ENCODE data around the gene TRPM4. TPM values are rescaled to one million over a fixed set of nuclear protein-coding genes. Genes with fewer than 3 reads are reported as not detected.

Gene TRPM4
- total and polyA plus RNA-seq, 2 of the 13 experiments (the other 11 are each of a cell fraction or from before 2014, with no cell fraction given): 1.9 to 4.3 TPM

GRCh38 chr19:49114630-49115363 lies 42.8 kb upstream of the TRPM4 start (continued):
- TF ChIP-seq THRA (CRISPR knock-in tag; IDR thresholded peaks at IDR 0.05; ENCODE audit: borderline replicate concordance) (0 out of 2 replicates have a peak, but pooled peaks have one; percentile 40), KLF12 (CRISPR knock-in tag; IDR thresholded peaks at IDR 0.05; ENCODE audit: borderline replicate concordance) (peak; percentile 2; the same call in 1 of the 2 replicates), XRCC5 (optimal IDR thresholded peaks at IDR 0.05; ENCODE audit: low read length) (peak; percentile 22), TAF1 (CRISPR knock-in tag; IDR thresholded peaks at IDR 0.05) (peak; percentile 9; the same call in 1 of the 2 replicates), FOXK1 (CRISPR knock-in tag; IDR thresholded peaks at IDR 0.05; ENCODE audit: borderline replicate concordance, low read depth) (peak; percentile 34; the same call in 1 of the 2 replicates), ZNF768 (CRISPR knock-in tag; IDR thresholded peaks at IDR 0.05) (peak; percentile 31; the same call in 1 of the 2 replicates), SMAD9 (CRISPR knock-in tag; IDR thresholded peaks at IDR 0.05) (no peak), ZNF644 (CRISPR knock-in tag; IDR thresholded peaks at IDR 0.05; ENCODE audit: low read depth) (no peak), RNF2 (conservative IDR thresholded peaks at IDR 0.05; ENCODE audit: low read depth) (no peak), LCORL (IDR thresholded peaks at IDR 0.05) (no peak), LCORL (CRISPR knock-in tag; IDR thresholded peaks at IDR 0.05) (peak; percentile 64; the same call in 1 of the 2 replicates), UBTF (CRISPR knock-in tag; IDR thresholded peaks at IDR 0.05) (peak; percentile 64; the same call in 1 of the 2 replicates), KLF11 (CRISPR knock-in tag; IDR thresholded peaks at IDR 0.05) (0 out of 2 replicates have a peak, but pooled peaks have one; percentile 42), GZF1 (CRISPR knock-in tag; IDR thresholded peaks at IDR 0.05) (0 out of 2 replicates have a peak, but pooled peaks have one; percentile 59), SALL1 (CRISPR knock-in tag; IDR thresholded peaks at IDR 0.05) (0 out of 2 replicates have a peak, but pooled peaks have one; percentile 31), MZF1 (CRISPR knock-in tag; IDR thresholded peaks at IDR 0.05; ENCODE audit: borderline replicate concordance) (peak; percentile 72; the same call in 1 of the 2 replicates), AGO2 (optimal IDR thresholded peaks at IDR 0.05; ENCODE audit: low read depth, low read length) (peak; percentile 36), GABPA (IDR thresholded peaks at IDR 0.05; ENCODE audit: low read depth, low read length) (no peak), GABPA (CRISPR knock-in tag; IDR thresholded peaks at IDR 0.05; ENCODE audit: low read depth) (peak; percentile 43), ATRX (CRISPR knock-in tag; IDR thresholded peaks at IDR 0.05; ENCODE audit: borderline replicate concordance) (no peak), ZEB1 (IDR thresholded peaks at IDR 0.05; ENCODE audit: insufficient replicate concordance, low read depth) (no peak), ZNF335 (CRISPR knock-in tag; IDR thresholded peaks at IDR 0.05) (0 out of 2 replicates have a peak, but pooled peaks have one; percentile 39), ZNF607 (CRISPR knock-in tag; IDR thresholded peaks at IDR 0.05; ENCODE audit: borderline replicate concordance) (peak; percentile 38; the same call in 1 of the 2 replicates), ZNF891 (CRISPR knock-in tag; IDR thresholded peaks at IDR 0.05) (peak; percentile 23; the same call in 1 of the 2 replicates), ZFP91 (CRISPR knock-in tag; IDR thresholded peaks at IDR 0.05; ENCODE audit: borderline replicate concordance) (peak; percentile 81; the same call in 1 of the 2 replicates), ZSCAN20 (CRISPR knock-in tag; IDR thresholded peaks at IDR 0.05; ENCODE audit: borderline replicate concordance) (peak; percentile 30; the same call in 1 of the 2 replicates)

Measured in HepG2 (cell line).